MM.1S (cell line): ENCODE data around the gene MBP.

Experiments used
- DNase-seq: peaks from one replicate; pipeline ENCODE4 v3.0.0-alpha.2; 2015
- H2AFZ ChIP-seq: fragments of 300-600 bp; sonication (generic); 2 replicates; pipeline ENCODE4 v1.6.0; 2016; ENCODE audit warnings: antibody characterized with exemption, low read length
- H3F3A ChIP-seq: fragments of 300-600 bp; sonication (generic); 2 replicates; pipeline ENCODE4 v1.6.1; 2016; ENCODE audit warnings: mild to moderate bottlenecking, antibody characterized with exemption, low read length, moderate library complexity, mixed read lengths; ENCODE audit not compliant: insufficient read depth
- H3K27ac ChIP-seq: fragments of 300-600 bp; sonication (generic); 2 replicates; pipeline ENCODE4 v1.5.1; 2016; ENCODE audit warnings: mild to moderate bottlenecking, low read length
- H3K27me3 ChIP-seq: fragments of 300-600 bp; sonication (generic); replicated peaks from 2 replicates; pipeline ENCODE4 v1.6.0; 2016; ENCODE audit warnings: low read length; ENCODE audit not compliant: insufficient read depth
- H3K36me3 ChIP-seq: fragments of 300-600 bp; sonication (generic); replicated peaks from 2 replicates; pipeline ENCODE4 v1.6.1; 2016; ENCODE audit warnings: mild to moderate bottlenecking, low read length, mixed read lengths; ENCODE audit not compliant: insufficient read depth
- H3K4me1 ChIP-seq: fragments of 300-600 bp; sonication (generic); 2 replicates; pipeline ENCODE4 v1.6.1; 2016; ENCODE audit warnings: low read length, mixed read lengths
- H3K4me2 ChIP-seq: fragments of 300-600 bp; sonication (generic); 2 replicates; pipeline ENCODE4 v1.6.0; 2016; ENCODE audit warnings: low read depth, low read length
- H3K4me3 ChIP-seq: fragments of 300-600 bp; sonication (generic); 2 replicates; pipeline ENCODE4 v1.5.1; 2016; ENCODE audit warnings: low read length, mixed read lengths
- H3K79me2 ChIP-seq: fragments of 300-600 bp; sonication (generic); 2 replicates; pipeline ENCODE4 v1.6.1; 2016; ENCODE audit warnings: mixed run types, low read length, mixed read lengths
- H3K9ac ChIP-seq: fragments of 300-600 bp; sonication (generic); 2 replicates; pipeline ENCODE4 v1.6.1; 2016; ENCODE audit warnings: low read length, mixed read lengths
- H3K9me2 ChIP-seq: fragments of 300-600 bp; sonication (generic); replicated peaks from 2 replicates; pipeline ENCODE4 v1.6.1; 2016; ENCODE audit warnings: mild to moderate bottlenecking, low read length, mixed read lengths; ENCODE audit not compliant: insufficient read depth
- H3K9me3 ChIP-seq: fragments of 300-600 bp; sonication (generic); replicated peaks from 2 replicates; pipeline ENCODE4 v1.6.1; 2016; ENCODE audit warnings: mild to moderate bottlenecking, low read length, mixed read lengths; ENCODE audit not compliant: insufficient read depth
- H4K20me1 ChIP-seq: fragments of 300-600 bp; sonication (generic); 2 replicates; pipeline ENCODE4 v1.6.1; 2016; ENCODE audit warnings: mild to moderate bottlenecking, low read length, moderate library complexity, mixed read lengths; ENCODE audit not compliant: insufficient read depth
- EZH2 ChIP-seq: fragments of 300-600 bp; sonication (generic); optimal IDR thresholded peaks from 2 replicates; pipeline ENCODE3; 2017; ENCODE audit warnings: low read depth, mild to moderate bottlenecking, antibody characterized with exemption, low read length, mixed read lengths
- EZH2phosphoT487 ChIP-seq: fragments of 300-600 bp; sonication (generic); IDR thresholded peaks from 2 replicates; pipeline ENCODE4 v1.6.1; 2018; ENCODE audit warnings: antibody characterized with exemption, low read length
- TF ChIP-seq, protein P1 (sequence below): fragments of 300-600 bp; sonication (generic); IDR thresholded peaks from 2 replicates; pipeline ENCODE4 v1.5.1; 2016; ENCODE audit warnings: antibody characterized with exemption, low read length, mixed read lengths

Gene MBP

DNA sequence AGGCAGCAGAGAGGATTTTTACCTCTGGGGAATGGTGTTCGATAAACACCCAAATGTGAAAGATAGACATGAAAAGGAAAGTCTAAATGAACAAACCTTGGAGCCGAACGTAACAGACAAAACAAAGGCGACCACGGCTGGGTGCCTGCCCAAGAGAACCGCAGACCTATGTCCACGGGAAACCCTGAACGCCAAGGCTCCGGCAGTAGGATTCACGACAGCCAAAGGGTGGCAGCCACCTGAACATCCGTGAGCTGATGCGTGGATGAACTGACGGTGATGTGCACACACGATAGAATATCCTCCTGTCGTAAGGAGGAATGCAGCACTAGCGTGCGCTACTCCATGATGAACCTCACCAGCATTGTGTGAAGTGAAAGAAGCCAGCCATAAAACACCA is 85.6 kb downstream of the MBP start:
- Histone ChIP-seq H3K27me3 (no peaks in the 10 kb centered on the region), H3K36me3 (no peaks in the 10 kb centered on the region), H4K20me1 (no peaks in the 10 kb centered on the region), H3K4me1 (no peaks in the 10 kb centered on the region), H3K4me3 (no peak overlapping the region), H3K9me3 (no peaks in the 10 kb centered on the region), H3K9me2 (no peaks in the 10 kb centered on the region), H3K27ac (no peak overlapping the region), H3K9ac (no peak overlapping the region), H3K4me2 (no peak overlapping the region), H3K79me2 (no peaks in the 10 kb centered on the region), H2AFZ (no peak overlapping the region), H3F3A (no peaks in the 10 kb centered on the region)
- DNase-seq, result no peak
- TF ChIP-seq EZH2 (no peak), EZH2phosphoT487 (no peak)
- TF ChIP-seq, protein P1, sequence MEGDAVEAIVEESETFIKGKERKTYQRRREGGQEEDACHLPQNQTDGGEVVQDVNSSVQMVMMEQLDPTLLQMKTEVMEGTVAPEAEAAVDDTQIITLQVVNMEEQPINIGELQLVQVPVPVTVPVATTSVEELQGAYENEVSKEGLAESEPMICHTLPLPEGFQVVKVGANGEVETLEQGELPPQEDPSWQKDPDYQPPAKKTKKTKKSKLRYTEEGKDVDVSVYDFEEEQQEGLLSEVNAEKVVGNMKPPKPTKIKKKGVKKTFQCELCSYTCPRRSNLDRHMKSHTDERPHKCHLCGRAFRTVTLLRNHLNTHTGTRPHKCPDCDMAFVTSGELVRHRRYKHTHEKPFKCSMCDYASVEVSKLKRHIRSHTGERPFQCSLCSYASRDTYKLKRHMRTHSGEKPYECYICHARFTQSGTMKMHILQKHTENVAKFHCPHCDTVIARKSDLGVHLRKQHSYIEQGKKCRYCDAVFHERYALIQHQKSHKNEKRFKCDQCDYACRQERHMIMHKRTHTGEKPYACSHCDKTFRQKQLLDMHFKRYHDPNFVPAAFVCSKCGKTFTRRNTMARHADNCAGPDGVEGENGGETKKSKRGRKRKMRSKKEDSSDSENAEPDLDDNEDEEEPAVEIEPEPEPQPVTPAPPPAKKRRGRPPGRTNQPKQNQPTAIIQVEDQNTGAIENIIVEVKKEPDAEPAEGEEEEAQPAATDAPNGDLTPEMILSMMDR, result no peak

DNA sequence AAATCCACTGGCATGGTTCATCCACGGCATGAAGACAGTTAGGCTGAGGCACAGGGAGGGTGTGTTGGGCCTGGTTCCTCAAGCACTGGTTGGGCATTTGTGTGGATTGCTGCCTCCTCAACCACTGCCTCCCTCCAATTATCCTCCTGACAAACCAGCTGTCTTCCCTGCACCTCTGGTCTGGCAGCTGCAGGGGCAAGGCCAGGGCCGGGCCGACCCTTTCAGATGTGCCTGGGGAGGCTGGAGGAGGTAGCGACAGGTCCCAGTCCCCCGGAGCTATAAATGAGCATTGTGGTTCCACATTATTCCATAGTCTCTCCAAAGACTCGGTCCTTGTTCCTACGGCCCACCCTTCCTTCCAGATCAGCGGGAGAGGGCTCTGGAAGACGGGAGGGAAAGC is 86.2 kb downstream of the MBP start:
- no peaks in the 10 kb centered on the region for H3K9me3 ChIP-seq
- DNase-seq, result no peak
- H3K27ac ChIP-seq, result no peak overlapping the region
- no peak overlapping the region for H3K9ac ChIP-seq
- no peak overlapping the region for H3K4me3 ChIP-seq
- TF ChIP-seq, protein P1, result no peak
- TF ChIP-seq EZH2, result no peak
- no peaks in the 10 kb centered on the region for H4K20me1 ChIP-seq
- H3K4me2 ChIP-seq, result no peak overlapping the region
- H3K36me3 ChIP-seq, result no peaks in the 10 kb centered on the region
- no peaks in the 10 kb centered on the region for H3K4me1 ChIP-seq
- H3K27me3 ChIP-seq, result no peaks in the 10 kb centered on the region
- H3F3A ChIP-seq, result no peaks in the 10 kb centered on the region
- no peaks in the 10 kb centered on the region for H3K9me2 ChIP-seq
- H2AFZ ChIP-seq, result no peak overlapping the region
- no peaks in the 10 kb centered on the region for H3K79me2 ChIP-seq

DNA sequence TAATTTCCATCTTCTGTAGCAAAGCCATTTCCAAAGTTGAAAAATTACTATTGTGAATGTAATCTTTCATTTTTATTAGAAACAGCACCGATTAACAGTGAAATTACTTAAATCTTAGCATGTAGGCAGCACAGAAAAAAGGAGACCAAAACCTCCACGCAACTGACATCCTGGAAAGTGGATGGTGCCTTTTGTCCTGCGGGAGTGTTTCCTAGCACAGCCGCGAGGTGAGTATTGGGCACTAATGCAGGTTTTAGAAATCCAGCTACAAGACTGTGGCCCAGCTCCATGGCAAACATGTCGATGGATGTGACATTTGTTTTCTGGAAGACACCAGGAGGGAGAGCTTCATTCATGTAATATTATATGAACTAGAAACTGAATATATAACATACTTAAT is 86.9 kb downstream of the MBP start:
- H3K9ac ChIP-seq, result no peak overlapping the region
- no peak for TF ChIP-seq EZH2phosphoT487
- TF ChIP-seq, protein P1, result no peak
- TF ChIP-seq EZH2, result no peak
- H3K9me3 ChIP-seq, result no peaks in the 10 kb centered on the region
- no peaks in the 10 kb centered on the region for H3K79me2 ChIP-seq
- no peaks in the 10 kb centered on the region for H3K27me3 ChIP-seq
- H3K4me3 ChIP-seq, result no peak overlapping the region
- H3K4me1 ChIP-seq, result no peaks in the 10 kb centered on the region
- H3K27ac ChIP-seq, result no peak overlapping the region
- no peaks in the 10 kb centered on the region for H3K36me3 ChIP-seq
- no peak for DNase-seq
- H3F3A ChIP-seq, result no peaks in the 10 kb centered on the region
- H3K9me2 ChIP-seq, result no peaks in the 10 kb centered on the region
- no peaks in the 10 kb centered on the region for H4K20me1 ChIP-seq
- no peak overlapping the region for H3K4me2 ChIP-seq
- H2AFZ ChIP-seq, result no peak overlapping the region
